Stimulated activated CD4-positive, alpha-beta T cell treated with anti-CD3 and anti-CD28 coated beads, Interleukin-1b, Interleukin-23, amount 100 ng/mL, for 1 hour (primary cell): Measurements from ENCODE around the gene TALDO1.

Experiments
- DNase-seq, 2 donors: peaks; one replicate each; pipeline ENCODE4 v3.0.0-alpha.2; 2020; ENCODE audit warnings: low read depth in 2 of 2

The TALDO1 gene

GRCh38 chr11:799641-800316 is 52.5 kb downstream of the TALDO1 start:
- DNase-seq: no peak

- no peak for DNase-seq
Observed at GRCh38 chr11:800473-800872, 53.2 kb downstream of the TALDO1 start.

GRCh38 chr11:801097-801780 is 54.0 kb downstream of the TALDO1 start:
- DNase-seq: no peak

GRCh38 chr11:802018-802617 is 54.9 kb downstream of the TALDO1 start:
- DNase-seq: no peak

GRCh38 chr11:802693-803466 is 55.6 kb downstream of the TALDO1 start:
- no peak for DNase-seq

- DNase-seq: no peak
Observed at GRCh38 chr11:803467-803742, 56.1 kb downstream of the TALDO1 start.

GRCh38 chr11:803770-804598 is 56.7 kb downstream of the TALDO1 start:
- DNase-seq: no peak

GRCh38 chr11:804599-804964 is 57.3 kb downstream of the TALDO1 start:
- no peak for DNase-seq

- no peak for DNase-seq
Observed at GRCh38 chr11:808427-809286, 61.4 kb downstream of the TALDO1 start.

- peak; percentile 91 to 96 for DNase-seq
Observed at GRCh38 chr11:809287-810039, 62.2 kb downstream of the TALDO1 start, which contains the start of gene RPLP2. Gene RPLP2, plus strand, starts transcription at chr11:809967. Its CDS starts 268 bp downstream, at chr11:810235.

GRCh38 chr11:810040-810567 is 62.8 kb downstream of the TALDO1 start:
- no peak for DNase-seq

GRCh38 chr11:811446-812245 is 64.4 kb downstream of the TALDO1 start:
- DNase-seq: no peak

GRCh38 chr11:812390-812789 is 65.1 kb downstream of the TALDO1 start:
- no peak for DNase-seq

GRCh38 chr11:813072-813455 is 65.8 kb downstream of the TALDO1 start:
- no peak for DNase-seq

- DNase-seq: no peak
Observed at GRCh38 chr11:813456-814096, 66.3 kb downstream of the TALDO1 start.
